ENCODE measurements around the gene LRRC3.

GRCh38 chr21:44492567-44493385 is 37.5 kb downstream of the LRRC3 start:
- no peak for TF ChIP-seq CTCF (conservative IDR thresholded peaks at IDR 0.05; ENCODE audit: low read length)
- no peak for TF ChIP-seq EZH2phosphoT487 (IDR thresholded peaks at IDR 0.05; ENCODE audit: borderline replicate concordance)
